ENCODE data around the gene HELLS.

HELLS gene

GRCh38 chr10:94583124-94583523 lies 37.5 kb downstream of the HELLS start:
- Histone ChIP-seq H3K4me1 (ENCODE audit: control insufficient read depth, low read depth, low read length) (no peaks in the 10 kb centered on the region), H2BK5ac (ENCODE audit: low read length) (no peak overlapping the region), H3K18ac (ENCODE audit: low read length) (no peak overlapping the region), H3K4ac (ENCODE audit: low read depth, low read length) (no peak overlapping the region), H3K23ac (ENCODE audit: low read length) (no peak overlapping the region), H2BK120ac (ENCODE audit: low read depth, low read length) (no peak overlapping the region), H3K79me1 (ENCODE audit: low read length) (no peaks in the 10 kb centered on the region), H3K4me2 (ENCODE audit: low read length) (no peak overlapping the region), H4K5ac (ENCODE audit: low read length) (no peak overlapping the region), H3K9ac (ENCODE audit: low read length) (no peak overlapping the region), H3K4me3 (ENCODE audit: low read length) (no peak overlapping the region), H3K27me3 (ENCODE audit: insufficient read depth, low read length, poor library complexity) (no peaks in the 10 kb centered on the region), H4K8ac (ENCODE audit: low read depth, low read length) (no peak overlapping the region), H3K56ac (ENCODE audit: low read length) (no peak overlapping the region), H3K79me2 (ENCODE audit: control insufficient read depth, insufficient read depth, low read length) (no peaks in the 10 kb centered on the region), H2BK15ac (replicated peaks; ENCODE audit: low read depth) (no peak overlapping the region), H3K27ac (ENCODE audit: low read depth, low read length) (no peak overlapping the region), H3K36me3 (ENCODE audit: control insufficient read depth, insufficient read depth, low read length) (no peaks in the 10 kb centered on the region), H2AK5ac (ENCODE audit: low read length) (no peak overlapping the region)
- no peak for DNase-seq

- no peak overlapping the region for H3K4me3 ChIP-seq (ENCODE audit: low read length)
- H3K4ac ChIP-seq (ENCODE audit: low read depth, low read length), result no peak overlapping the region
- H3K4me1 ChIP-seq (ENCODE audit: control insufficient read depth, low read depth, low read length), result no peaks in the 10 kb centered on the region
- H3K56ac ChIP-seq (ENCODE audit: low read length), result no peak overlapping the region
- H4K5ac ChIP-seq (ENCODE audit: low read length), result no peak overlapping the region
- H3K27me3 ChIP-seq (ENCODE audit: insufficient read depth, low read length, poor library complexity), result no peaks in the 10 kb centered on the region
- no peak overlapping the region for H2BK15ac ChIP-seq (replicated peaks; ENCODE audit: low read depth)
- no peak overlapping the region for H3K23ac ChIP-seq (ENCODE audit: low read length)
- no peak overlapping the region for H3K9ac ChIP-seq (ENCODE audit: low read length)
- no peak overlapping the region for H2BK120ac ChIP-seq (ENCODE audit: low read depth, low read length)
- no peaks in the 10 kb centered on the region for H3K79me1 ChIP-seq (ENCODE audit: low read length)
- no peak for DNase-seq
- peaks cover 6% of the 10 kb centered on the region for H3K36me3 ChIP-seq (ENCODE audit: control insufficient read depth, insufficient read depth, low read length)
- no peak overlapping the region for H4K8ac ChIP-seq (ENCODE audit: low read depth, low read length)
- H3K4me2 ChIP-seq (ENCODE audit: low read length), result no peak overlapping the region
- no CpG with 5 or more reads among the region's 1 CpG for WGBS (ENCODE audit: extremely low coverage, insufficient coverage, low lambda C conversion rate)
- H3K79me2 ChIP-seq (ENCODE audit: control insufficient read depth, insufficient read depth, low read length), result no peaks in the 10 kb centered on the region
- no peak overlapping the region for H3K18ac ChIP-seq (ENCODE audit: low read length)
- no peak overlapping the region for H3K27ac ChIP-seq (ENCODE audit: low read depth, low read length)
- H2BK5ac ChIP-seq (ENCODE audit: low read length), result no peak overlapping the region
- H2AK5ac ChIP-seq (ENCODE audit: low read length), result no peak overlapping the region
Measured at GRCh38 chr10:94591461-94592205, 46.0 kb downstream of the HELLS start.

- no peak overlapping the region for H2BK120ac ChIP-seq (ENCODE audit: low read depth, low read length)
- peaks cover 6% of the 10 kb centered on the region for H3K36me3 ChIP-seq (ENCODE audit: control insufficient read depth, insufficient read depth, low read length)
- H2BK5ac ChIP-seq (ENCODE audit: low read length), result no peak overlapping the region
- H3K23ac ChIP-seq (ENCODE audit: low read length), result no peak overlapping the region
- H3K4ac ChIP-seq (ENCODE audit: low read depth, low read length), result no peak overlapping the region
- H3K9ac ChIP-seq (ENCODE audit: low read length), result no peak overlapping the region
- DNase-seq, result no peak
- H3K4me1 ChIP-seq (ENCODE audit: control insufficient read depth, low read depth, low read length), result no peaks in the 10 kb centered on the region
- WGBS (ENCODE audit: extremely low coverage, insufficient coverage, low lambda C conversion rate), result no CpG with 5 or more reads among the region's 8 CpGs
- H2BK15ac ChIP-seq (replicated peaks; ENCODE audit: low read depth), result no peak overlapping the region
- no peak overlapping the region for H3K4me2 ChIP-seq (ENCODE audit: low read length)
- H4K5ac ChIP-seq (ENCODE audit: low read length), result no peak overlapping the region
- H3K4me3 ChIP-seq (ENCODE audit: low read length), result no peak overlapping the region
- H3K27me3 ChIP-seq (ENCODE audit: insufficient read depth, low read length, poor library complexity), result no peaks in the 10 kb centered on the region
- H4K8ac ChIP-seq (ENCODE audit: low read depth, low read length), result no peak overlapping the region
- no peaks in the 10 kb centered on the region for H3K79me1 ChIP-seq (ENCODE audit: low read length)
- H3K56ac ChIP-seq (ENCODE audit: low read length), result no peak overlapping the region
- no peak overlapping the region for H3K18ac ChIP-seq (ENCODE audit: low read length)
- no peak overlapping the region for H3K27ac ChIP-seq (ENCODE audit: low read depth, low read length)
- H3K79me2 ChIP-seq (ENCODE audit: control insufficient read depth, insufficient read depth, low read length), result no peaks in the 10 kb centered on the region
- no peak overlapping the region for H2AK5ac ChIP-seq (ENCODE audit: low read length)
Measured at GRCh38 chr10:94602729-94603515, 57.3 kb downstream of the HELLS start.

GRCh38 chr10:94607111-94607510 lies 61.5 kb downstream of the HELLS start:
- Histone ChIP-seq H3K9ac (ENCODE audit: low read length) (no peak overlapping the region), H3K36me3 (ENCODE audit: control insufficient read depth, insufficient read depth, low read length) (peaks cover 8% of the 10 kb centered on the region), H3K79me2 (ENCODE audit: control insufficient read depth, insufficient read depth, low read length) (no peaks in the 10 kb centered on the region), H3K79me1 (ENCODE audit: low read length) (no peaks in the 10 kb centered on the region), H3K23ac (ENCODE audit: low read length) (no peak overlapping the region), H3K4me1 (ENCODE audit: control insufficient read depth, low read depth, low read length) (no peaks in the 10 kb centered on the region), H3K18ac (ENCODE audit: low read length) (no peak overlapping the region), H3K56ac (ENCODE audit: low read length) (no peak overlapping the region), H2BK5ac (ENCODE audit: low read length) (no peak overlapping the region), H2BK15ac (replicated peaks; ENCODE audit: low read depth) (no peak overlapping the region), H3K4ac (ENCODE audit: low read depth, low read length) (no peak overlapping the region), H3K27ac (ENCODE audit: low read depth, low read length) (no peak overlapping the region), H3K4me3 (ENCODE audit: low read length) (no peak overlapping the region), H3K4me2 (ENCODE audit: low read length) (no peak overlapping the region), H2BK120ac (ENCODE audit: low read depth, low read length) (no peak overlapping the region), H4K5ac (ENCODE audit: low read length) (no peak overlapping the region), H2AK5ac (ENCODE audit: low read length) (no peak overlapping the region), H4K8ac (ENCODE audit: low read depth, low read length) (no peak overlapping the region), H3K27me3 (ENCODE audit: insufficient read depth, low read length, poor library complexity) (no peaks in the 10 kb centered on the region)
- WGBS (ENCODE audit: extremely low coverage, insufficient coverage, low lambda C conversion rate), result no CpG with 5 or more reads among the region's 1 CpG
- no peak for DNase-seq

GRCh38 chr10:94608559-94608958 lies 63.0 kb downstream of the HELLS start:
- H3K56ac ChIP-seq (ENCODE audit: low read length), result no peak overlapping the region
- no peak overlapping the region for H2BK5ac ChIP-seq (ENCODE audit: low read length)
- H3K23ac ChIP-seq (ENCODE audit: low read length), result no peak overlapping the region
- H3K4me1 ChIP-seq (ENCODE audit: control insufficient read depth, low read depth, low read length), result no peaks in the 10 kb centered on the region
- no peak overlapping the region for H3K18ac ChIP-seq (ENCODE audit: low read length)
- H2BK120ac ChIP-seq (ENCODE audit: low read depth, low read length), result no peak overlapping the region
- no peaks in the 10 kb centered on the region for H3K79me2 ChIP-seq (ENCODE audit: control insufficient read depth, insufficient read depth, low read length)
- no peaks in the 10 kb centered on the region for H3K27me3 ChIP-seq (ENCODE audit: insufficient read depth, low read length, poor library complexity)
- no peak for DNase-seq
- no peak overlapping the region for H2AK5ac ChIP-seq (ENCODE audit: low read length)
- no peak overlapping the region for H4K5ac ChIP-seq (ENCODE audit: low read length)
- no peak overlapping the region for H3K9ac ChIP-seq (ENCODE audit: low read length)
- H3K79me1 ChIP-seq (ENCODE audit: low read length), result no peaks in the 10 kb centered on the region
- no CpG with 5 or more reads among the region's 4 CpGs for WGBS (ENCODE audit: extremely low coverage, insufficient coverage, low lambda C conversion rate)
- H3K4me2 ChIP-seq (ENCODE audit: low read length), result no peak overlapping the region
- H2BK15ac ChIP-seq (replicated peaks; ENCODE audit: low read depth), result no peak overlapping the region
- no peak overlapping the region for H3K27ac ChIP-seq (ENCODE audit: low read depth, low read length)
- peaks cover 6% of the 10 kb centered on the region for H3K36me3 ChIP-seq (ENCODE audit: control insufficient read depth, insufficient read depth, low read length)
- no peak overlapping the region for H3K4ac ChIP-seq (ENCODE audit: low read depth, low read length)
- no peak overlapping the region for H3K4me3 ChIP-seq (ENCODE audit: low read length)
- H4K8ac ChIP-seq (ENCODE audit: low read depth, low read length), result no peak overlapping the region

Data from mesendoderm (in vitro differentiated cells).